HepG2 (cell line): ENCODE results near the gene TAPBP. TPM values are rescaled to one million over a fixed set of nuclear protein-coding genes. Genes with fewer than 3 reads are reported as not detected.

Source experiments
- CENPT ChIP-seq: sonication (generic); formaldehyde crosslinking; IDR thresholded peaks from 2 replicates; pipeline ENCODE4 v1.8.0; 2022; ENCODE audit warnings: low read depth, mild to moderate bottlenecking, moderate library complexity, missing genetic modification reagents
- CTCF ChIP-seq: sonication (generic); formaldehyde crosslinking; IDR thresholded peaks from 2 replicates; pipeline ENCODE4 v1.5.0; 2020; ENCODE audit warnings: mild to moderate bottlenecking, missing genetic modification reagents, moderate library complexity
- DMTF1 ChIP-seq: sonication (generic); formaldehyde crosslinking; IDR thresholded peaks from 2 replicates; pipeline ENCODE4 v1.4.0; 2020; ENCODE audit warnings: mild to moderate bottlenecking, missing genetic modification reagents
- FOXK1 ChIP-seq: sonication (generic); formaldehyde crosslinking; IDR thresholded peaks from 2 replicates; pipeline ENCODE4 v1.4.0; 2020; ENCODE audit warnings: low read depth, missing genetic modification reagents, borderline replicate concordance
- GATA4 ChIP-seq: sonication (generic); IDR thresholded peaks from 2 replicates; pipeline ENCODE4 v1.6.1; 2016; ENCODE audit warnings: antibody characterized with exemption, low read depth, borderline replicate concordance
- KDM6A ChIP-seq: IDR thresholded peaks from 2 replicates; pipeline ENCODE4 v1.6.1; 2016; ENCODE audit warnings: low read depth
- MTF1 ChIP-seq: sonication (generic); formaldehyde crosslinking; IDR thresholded peaks from 2 replicates; pipeline ENCODE4 v1.5.0; 2020; ENCODE audit warnings: missing genetic modification reagents
- PHF20 ChIP-seq: sonication (generic); formaldehyde crosslinking; IDR thresholded peaks from 2 replicates; pipeline ENCODE4 v1.5.0; 2020; ENCODE audit warnings: mild to moderate bottlenecking, missing genetic modification reagents
- RARG ChIP-seq: sonication (generic); formaldehyde crosslinking; IDR thresholded peaks from 2 replicates; pipeline ENCODE4 v1.4.0; 2020; ENCODE audit warnings: low read depth, mild to moderate bottlenecking, missing genetic modification reagents
- RBFOX2 ChIP-seq: fragments of 200-400 bp; formaldehyde crosslinking; IDR thresholded peaks from 2 replicates; pipeline ENCODE4 v1.6.1; 2017; ENCODE audit warnings: low read depth, mild to moderate bottlenecking, low read length
- SIX1 ChIP-seq: sonication (generic); formaldehyde crosslinking; IDR thresholded peaks from 2 replicates; pipeline ENCODE4 v1.4.0; 2020; ENCODE audit warnings: missing genetic modification reagents, borderline replicate concordance
- TARDBP ChIP-seq: sonication (generic); formaldehyde crosslinking; IDR thresholded peaks from 2 replicates; pipeline ENCODE4 v1.8.0; 2022; ENCODE audit warnings: mild to moderate bottlenecking, missing genetic modification reagents
- ZBTB10 ChIP-seq: sonication (generic); formaldehyde crosslinking; IDR thresholded peaks from 2 replicates; pipeline ENCODE4 v1.4.0; 2020; ENCODE audit warnings: missing genetic modification reagents, borderline replicate concordance
- ZNF232 ChIP-seq: sonication (generic); formaldehyde crosslinking; IDR thresholded peaks from 2 replicates; pipeline ENCODE4 v1.4.0; 2020; ENCODE audit warnings: missing genetic modification reagents, borderline replicate concordance
- ZNF331 ChIP-seq: sonication (generic); formaldehyde crosslinking; IDR thresholded peaks from 2 replicates; pipeline ENCODE4 v1.4.0; 2020; ENCODE audit warnings: missing genetic modification reagents
- ZNF746 ChIP-seq: sonication (generic); formaldehyde crosslinking; IDR thresholded peaks from 2 replicates; pipeline ENCODE4 v1.8.0; 2022; ENCODE audit warnings: mild to moderate bottlenecking, missing genetic modification reagents
- ZNF749 ChIP-seq: sonication (generic); formaldehyde crosslinking; IDR thresholded peaks from 2 replicates; pipeline ENCODE4 v1.8.0; 2022; ENCODE audit warnings: mild to moderate bottlenecking, missing genetic modification reagents, moderate library complexity, borderline replicate concordance
- polyA plus RNA-seq, 8 experiments: library from polyadenylated mRNA; depleted of rRNA in 3 of 8; stranded (reverse) in 7 of 8; unstranded in 1 of 8; fragments of >200 nt; fragmentation: Illumina TruSeq in 4 of 8; extraction: Trizol in 4 of 8; gene quantifications; 2 replicates each; pipeline versions ENCODE4 v1.2.1 to v1.2.3, GENCODE V29; 2011 to 2016; ENCODE audit warnings: low read depth in 4 of 8, missing spikeins in 1 of 8, mixed read lengths in 1 of 8; ENCODE audit not compliant: insufficient read depth in 1 of 8
- total RNA-seq, 5 experiments: library from RNA; depleted of rRNA; stranded (reverse); fragments of >200 nt; fragmentation: Illumina TruSeq; extraction: Trizol; gene quantifications; 2 replicates each; pipeline ENCODE4 v1.2.3, GENCODE V29; 2016; ENCODE audit warnings: low read depth in 1 of 5
- TF ChIP-seq, protein P1 (sequence below): sonication (generic); formaldehyde crosslinking; conservative IDR thresholded peaks from 2 replicates; pipeline ENCODE4 v1.8.0; 2022; ENCODE audit warnings: mild to moderate bottlenecking, moderate library complexity, missing genetic modification reagents

Gene TAPBP
- total and polyA plus RNA-seq, 2 of the 13 experiments (the other 11 are each of a cell fraction or from before 2014, with no cell fraction given) = 27.4 to 32.3 TPM

- TF ChIP-seq ZBTB10 (CRISPR knock-in tag) = no peak
- TF ChIP-seq FOXK1 = no peak
- peak; percentile 83 for TF ChIP-seq CTCF (CRISPR knock-in tag)
- TF ChIP-seq GATA4 = no peak
- 0 out of 2 replicates have a peak, but pooled peaks have one; percentile 5 for TF ChIP-seq KDM6A (CRISPR knock-in tag)
- 0 out of 2 replicates have a peak, but pooled peaks have one; percentile 37 for TF ChIP-seq PHF20 (CRISPR knock-in tag)
- TF ChIP-seq, protein P1, sequence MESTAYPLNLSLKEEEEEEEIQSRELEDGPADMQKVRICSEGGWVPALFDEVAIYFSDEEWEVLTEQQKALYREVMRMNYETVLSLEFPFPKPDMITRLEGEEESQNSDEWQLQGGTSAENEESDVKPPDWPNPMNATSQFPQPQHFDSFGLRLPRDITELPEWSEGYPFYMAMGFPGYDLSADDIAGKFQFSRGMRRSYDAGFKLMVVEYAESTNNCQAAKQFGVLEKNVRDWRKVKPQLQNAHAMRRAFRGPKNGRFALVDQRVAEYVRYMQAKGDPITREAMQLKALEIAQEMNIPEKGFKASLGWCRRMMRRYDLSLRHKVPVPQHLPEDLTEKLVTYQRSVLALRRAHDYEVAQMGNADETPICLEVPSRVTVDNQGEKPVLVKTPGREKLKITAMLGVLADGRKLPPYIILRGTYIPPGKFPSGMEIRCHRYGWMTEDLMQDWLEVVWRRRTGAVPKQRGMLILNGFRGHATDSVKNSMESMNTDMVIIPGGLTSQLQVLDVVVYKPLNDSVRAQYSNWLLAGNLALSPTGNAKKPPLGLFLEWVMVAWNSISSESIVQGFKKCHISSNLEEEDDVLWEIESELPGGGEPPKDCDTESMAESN (CRISPR knock-in tag) = no peak
- peak; percentile 62; the same call in 1 of the 2 replicates for TF ChIP-seq TARDBP
- no peak for TF ChIP-seq MTF1 (CRISPR knock-in tag)
- TF ChIP-seq ZNF746 (CRISPR knock-in tag) = no peak
- TF ChIP-seq RARG (CRISPR knock-in tag) = no peak
- peak; percentile 60 for TF ChIP-seq ZNF331 (CRISPR knock-in tag)
- TF ChIP-seq SIX1 (CRISPR knock-in tag) = peak; percentile 92
- TF ChIP-seq CENPT (CRISPR knock-in tag) = no peak
- no peak for TF ChIP-seq ZNF232 (CRISPR knock-in tag)
- TF ChIP-seq ZNF749 = no peak
- TF ChIP-seq DMTF1 = no peak
- TF ChIP-seq RBFOX2 = no peak
Measured at GRCh38 chr6:33279971-33280511, 33.8 kb downstream of the TAPBP start (continued).
